ENCODE measurements around the gene LIMCH1.

Gene LIMCH1

GRCh38 chr4:41535911-41536371, 2.0 kb upstream of the LIMCH1 start:
- TF ChIP-seq SIN3A (IDR thresholded peaks at IDR 0.05; ENCODE audit: borderline replicate concordance, insufficient read depth, low read length) (no peak), TAF1 (IDR thresholded peaks at IDR 0.05; ENCODE audit: borderline replicate concordance, insufficient read depth, low read length) (no peak), FOXP2 (optimal IDR thresholded peaks at IDR 0.05; ENCODE audit: borderline replicate concordance, extremely low read depth, extremely low read length, insufficient read depth) (no peak), POLR2AphosphoS5 (IDR thresholded peaks at IDR 0.05; ENCODE audit: low read depth, low read length) (no peak)
- TF ChIP-seq, protein P1, sequence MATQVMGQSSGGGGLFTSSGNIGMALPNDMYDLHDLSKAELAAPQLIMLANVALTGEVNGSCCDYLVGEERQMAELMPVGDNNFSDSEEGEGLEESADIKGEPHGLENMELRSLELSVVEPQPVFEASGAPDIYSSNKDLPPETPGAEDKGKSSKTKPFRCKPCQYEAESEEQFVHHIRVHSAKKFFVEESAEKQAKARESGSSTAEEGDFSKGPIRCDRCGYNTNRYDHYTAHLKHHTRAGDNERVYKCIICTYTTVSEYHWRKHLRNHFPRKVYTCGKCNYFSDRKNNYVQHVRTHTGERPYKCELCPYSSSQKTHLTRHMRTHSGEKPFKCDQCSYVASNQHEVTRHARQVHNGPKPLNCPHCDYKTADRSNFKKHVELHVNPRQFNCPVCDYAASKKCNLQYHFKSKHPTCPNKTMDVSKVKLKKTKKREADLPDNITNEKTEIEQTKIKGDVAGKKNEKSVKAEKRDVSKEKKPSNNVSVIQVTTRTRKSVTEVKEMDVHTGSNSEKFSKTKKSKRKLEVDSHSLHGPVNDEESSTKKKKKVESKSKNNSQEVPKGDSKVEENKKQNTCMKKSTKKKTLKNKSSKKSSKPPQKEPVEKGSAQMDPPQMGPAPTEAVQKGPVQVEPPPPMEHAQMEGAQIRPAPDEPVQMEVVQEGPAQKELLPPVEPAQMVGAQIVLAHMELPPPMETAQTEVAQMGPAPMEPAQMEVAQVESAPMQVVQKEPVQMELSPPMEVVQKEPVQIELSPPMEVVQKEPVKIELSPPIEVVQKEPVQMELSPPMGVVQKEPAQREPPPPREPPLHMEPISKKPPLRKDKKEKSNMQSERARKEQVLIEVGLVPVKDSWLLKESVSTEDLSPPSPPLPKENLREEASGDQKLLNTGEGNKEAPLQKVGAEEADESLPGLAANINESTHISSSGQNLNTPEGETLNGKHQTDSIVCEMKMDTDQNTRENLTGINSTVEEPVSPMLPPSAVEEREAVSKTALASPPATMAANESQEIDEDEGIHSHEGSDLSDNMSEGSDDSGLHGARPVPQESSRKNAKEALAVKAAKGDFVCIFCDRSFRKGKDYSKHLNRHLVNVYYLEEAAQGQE (IDR thresholded peaks at IDR 0.05; ENCODE audit: insufficient read depth in 1 of 2, low read depth in 2 of 2, low read length in 2 of 2): no peak

- TF ChIP-seq FOXP2 (optimal IDR thresholded peaks at IDR 0.05; ENCODE audit: borderline replicate concordance, extremely low read depth, extremely low read length, insufficient read depth) (no peak), TAF1 (IDR thresholded peaks at IDR 0.05; ENCODE audit: borderline replicate concordance, insufficient read depth, low read length) (no peak)
Measured at GRCh38 chr4:41537292-41537890, 566 bp upstream of the LIMCH1 start.

DNA sequence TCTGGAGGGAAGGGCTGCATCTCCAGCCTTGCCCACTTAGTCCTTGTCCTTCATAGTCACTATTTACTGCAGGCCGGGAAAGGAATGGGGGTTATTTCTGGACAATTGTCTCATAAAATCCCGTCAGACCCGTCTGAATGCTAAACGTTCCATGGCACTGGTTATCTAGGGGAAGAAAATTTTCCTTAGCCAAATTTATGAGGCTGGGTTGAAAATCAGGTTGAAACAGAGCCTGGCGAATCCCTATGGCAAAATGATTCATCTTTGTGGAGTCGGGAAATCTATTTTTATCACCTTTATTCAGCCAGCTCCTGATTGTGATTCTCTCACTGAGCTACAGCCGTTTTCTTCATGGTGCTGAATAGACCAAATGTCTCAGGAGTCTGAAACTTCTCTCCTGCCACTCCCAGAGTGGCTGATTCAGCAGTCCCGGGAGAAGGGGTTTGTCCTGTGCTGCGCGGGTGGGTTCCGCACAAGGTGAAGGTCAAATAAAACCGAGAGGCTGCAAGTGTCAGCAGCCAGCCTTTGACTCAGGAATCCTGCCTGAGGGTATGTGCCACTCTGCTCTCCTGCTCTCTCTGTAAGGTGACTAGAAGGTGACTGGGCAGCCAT, 1.0 kb downstream of the LIMCH1 start:
- TF ChIP-seq SIN3A (IDR thresholded peaks at IDR 0.05; ENCODE audit: borderline replicate concordance, insufficient read depth, low read length) (no peak), POLR2AphosphoS5 (IDR thresholded peaks at IDR 0.05; ENCODE audit: low read depth, low read length) (no peak), FOXP2 (optimal IDR thresholded peaks at IDR 0.05; ENCODE audit: borderline replicate concordance, extremely low read depth, extremely low read length, insufficient read depth) (no peak), TAF1 (IDR thresholded peaks at IDR 0.05; ENCODE audit: borderline replicate concordance, insufficient read depth, low read length) (no peak)
- TF ChIP-seq, protein P1 (IDR thresholded peaks at IDR 0.05; ENCODE audit: insufficient read depth in 1 of 2, low read depth in 2 of 2, low read length in 2 of 2): no peak

DNA sequence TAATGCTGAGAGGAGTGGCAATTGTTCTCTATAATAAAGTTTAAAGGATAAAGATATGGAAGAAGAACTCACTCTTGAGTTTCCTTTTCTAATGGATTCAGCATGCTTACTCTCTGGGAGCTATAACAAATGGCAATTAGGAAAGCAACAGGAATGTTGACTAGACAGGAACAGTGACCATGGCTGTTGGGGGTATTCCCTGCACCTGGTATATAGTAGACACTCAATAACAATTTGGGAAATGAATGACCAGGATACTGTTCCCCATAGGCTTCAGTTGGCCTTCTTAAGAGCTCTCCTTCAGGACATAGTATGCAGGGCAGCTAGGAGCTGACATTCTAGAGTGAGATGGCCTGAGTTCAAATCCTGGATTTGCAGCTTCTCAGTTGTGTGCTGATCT, 1.8 kb downstream of the LIMCH1 start:
- TF ChIP-seq POLR2AphosphoS5 (IDR thresholded peaks at IDR 0.05; ENCODE audit: low read depth, low read length) (no peak), SIN3A (IDR thresholded peaks at IDR 0.05; ENCODE audit: borderline replicate concordance, insufficient read depth, low read length) (no peak), FOXP2 (optimal IDR thresholded peaks at IDR 0.05; ENCODE audit: borderline replicate concordance, extremely low read depth, extremely low read length, insufficient read depth) (no peak), TAF1 (IDR thresholded peaks at IDR 0.05; ENCODE audit: borderline replicate concordance, insufficient read depth, low read length) (no peak)
- TF ChIP-seq, protein P1 (IDR thresholded peaks at IDR 0.05; ENCODE audit: insufficient read depth in 1 of 2, low read depth in 2 of 2, low read length in 2 of 2): no peak

DNA sequence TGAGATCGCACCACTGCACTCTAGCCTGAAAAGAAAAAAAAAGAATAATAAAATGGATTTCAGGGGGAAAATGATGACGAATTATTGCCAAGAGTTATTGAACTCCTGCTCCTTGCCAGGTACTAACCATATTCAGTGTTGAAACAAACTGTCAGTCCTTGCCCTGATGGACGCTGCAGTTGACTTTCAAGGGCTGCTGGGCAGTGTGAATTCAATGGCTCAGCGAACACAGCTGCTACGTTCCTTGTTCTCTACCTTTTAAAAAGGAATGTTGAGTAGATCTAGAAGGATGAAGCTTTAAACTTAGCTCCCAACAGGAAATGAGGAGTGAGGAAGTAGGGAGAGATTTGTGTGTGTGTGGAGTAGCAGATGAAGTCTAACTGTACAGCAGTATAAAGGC, 2.7 kb downstream of the LIMCH1 start:
- TF ChIP-seq, protein P1 (IDR thresholded peaks at IDR 0.05; ENCODE audit: insufficient read depth in 1 of 2, low read depth in 2 of 2, low read length in 2 of 2): no peak
- no peak for TF ChIP-seq POLR2AphosphoS5 (IDR thresholded peaks at IDR 0.05; ENCODE audit: low read depth, low read length)
- TF ChIP-seq TAF1 (IDR thresholded peaks at IDR 0.05; ENCODE audit: borderline replicate concordance, insufficient read depth, low read length): no peak
- no peak for TF ChIP-seq SIN3A (IDR thresholded peaks at IDR 0.05; ENCODE audit: borderline replicate concordance, insufficient read depth, low read length)
- TF ChIP-seq FOXP2 (optimal IDR thresholded peaks at IDR 0.05; ENCODE audit: borderline replicate concordance, extremely low read depth, extremely low read length, insufficient read depth): no peak

Measured in PFSK-1 (cell line).